IMR-90 (cell line): Measurements from ENCODE around the gene RAD51B. TPM values are rescaled to one million over a fixed set of nuclear protein-coding genes. Genes with fewer than 3 reads are reported as not detected.

Source experiments
- ATAC-seq: fragments of 200-7000 bp; cut with Tn5 transposase; 2 replicates; pipeline ENCODE4 v1.9.1; 2020; ENCODE audit warnings: low read depth, mild to moderate bottlenecking, moderate library complexity
- BruUV-seq: library from RNA; stranded (reverse); fragments of 400-500 nt; replicated peaks from 2 replicates; lab custom pipeline; 2021; lab: Mats Ljungman, UMichigan
- CTCF ChIA-PET: fragments of 300-600 bp; formaldehyde crosslinking; extraction: SDS; loops from one replicate; lab custom pipeline; 2021; ENCODE audit warnings: antibody characterized with exemption; lab: Yijun Ruan, JAX
- POLR2A ChIA-PET: fragments of 300-600 bp; sonication (Branson Sonifier 250); formaldehyde crosslinking; loops from one replicate; lab custom pipeline; 2022; ENCODE audit warnings: antibody characterized with exemption; ENCODE audit not compliant: unreplicated experiment; lab: Charles Lee
- DNase-seq: peaks from one replicate; pipeline ENCODE4 v3.0.0; 2013
- H2AFZ ChIP-seq: replicated peaks from 2 replicates; pipeline ENCODE3; 2013; ENCODE audit warnings: low read length, mild to moderate bottlenecking; ENCODE audit not compliant: poor library complexity
- H2AK5ac ChIP-seq: 2 replicates; pipeline ENCODE4 v1.6.1; 2013; ENCODE audit warnings: low read depth, low read length, inconsistent platforms
- H2AK9ac ChIP-seq: replicated peaks from 2 replicates; pipeline ENCODE3; 2013; ENCODE audit warnings: mild to moderate bottlenecking, low read depth, low read length, moderate library complexity; ENCODE audit not compliant: poor library complexity
- H2BK120ac ChIP-seq: 2 replicates; pipeline ENCODE4 v1.6.1; 2013; ENCODE audit warnings: low read depth, low read length, inconsistent platforms
- H2BK15ac ChIP-seq: 3 replicates; pipeline ENCODE4 v1.6.1; 2013; ENCODE audit warnings: low read depth, low read length, inconsistent platforms
- H2BK20ac ChIP-seq: 2 replicates; pipeline ENCODE4 v1.6.1; 2013; ENCODE audit warnings: low read depth, mild to moderate bottlenecking, inconsistent platforms, low read length, moderate library complexity
- H2BK5ac ChIP-seq: 2 replicates; pipeline ENCODE4 v1.6.1; 2013; ENCODE audit warnings: mild to moderate bottlenecking, low read depth, low read length, inconsistent platforms; ENCODE audit not compliant: poor library complexity, severe bottlenecking
- H3K14ac ChIP-seq: replicated peaks from 2 replicates; pipeline ENCODE4 v1.6.1; 2013; ENCODE audit warnings: low read depth, low read length, inconsistent platforms
- H3K18ac ChIP-seq: 2 replicates; pipeline ENCODE4 v1.6.1; 2013; ENCODE audit warnings: low read depth, low read length, control low read depth
- H3K23ac ChIP-seq: 2 replicates; pipeline ENCODE4 v1.6.1; 2013; ENCODE audit warnings: low read depth, low read length, inconsistent platforms
- H3K27ac ChIP-seq: 2 replicates; pipeline ENCODE4 v1.5.1; 2013; ENCODE audit warnings: mild to moderate bottlenecking, control low read depth, low read length; ENCODE audit not compliant: insufficient read depth
- H3K27me3 ChIP-seq: 2 replicates; pipeline ENCODE4 v1.6.1; 2013; ENCODE audit warnings: low read length; ENCODE audit not compliant: control insufficient read depth, insufficient read depth
- H3K36me3 ChIP-seq: 2 replicates; pipeline ENCODE4 v1.6.1; 2013; ENCODE audit warnings: low read length, mixed read lengths; ENCODE audit not compliant: control insufficient read depth, insufficient read depth
- H3K4ac ChIP-seq: 2 replicates; pipeline ENCODE4 v1.6.1; 2013; ENCODE audit warnings: low read depth, low read length, inconsistent platforms
- H3K4me1 ChIP-seq: 2 replicates; pipeline ENCODE4 v1.6.1; 2013; ENCODE audit warnings: low read length, mixed read lengths; ENCODE audit not compliant: control insufficient read depth, insufficient read depth
- H3K4me2 ChIP-seq: 2 replicates; pipeline ENCODE4 v1.6.1; 2013; ENCODE audit warnings: low read depth, mild to moderate bottlenecking, control low read depth, low read length, moderate library complexity
- H3K4me3 ChIP-seq: 2 replicates; pipeline ENCODE4 v1.5.1; 2013; ENCODE audit warnings: low read depth, mild to moderate bottlenecking, control low read depth, low read length, moderate library complexity; ENCODE audit not compliant: insufficient read depth
- H3K56ac ChIP-seq: 2 replicates; pipeline ENCODE4 v1.6.1; 2013; ENCODE audit warnings: low read length, inconsistent platforms; ENCODE audit not compliant: insufficient read depth; ENCODE audit errors: extremely low read depth
- H3K79me1 ChIP-seq, 2 experiments: 2 replicates each; pipeline ENCODE4 v1.6.1; 2013; ENCODE audit warnings: low read length in 2 of 2, inconsistent platforms in 1 of 2, low read depth in 1 of 2
- H3K9ac ChIP-seq: 2 replicates; pipeline ENCODE4 v1.6.1; 2013; ENCODE audit warnings: low read depth, low read length, control low read depth
- H3K9me1 ChIP-seq: 2 replicates; pipeline ENCODE4 v1.6.1; 2013; ENCODE audit warnings: low read length, inconsistent platforms; ENCODE audit not compliant: insufficient read depth
- H3K9me3 ChIP-seq: 2 replicates; pipeline ENCODE4 v1.6.1; 2013; ENCODE audit warnings: low read length; ENCODE audit not compliant: control insufficient read depth, insufficient read depth
- H4K20me1 ChIP-seq: 2 replicates; pipeline ENCODE4 v1.6.1; 2013; ENCODE audit warnings: low read length, inconsistent platforms; ENCODE audit not compliant: insufficient read depth
- H4K5ac ChIP-seq: 2 replicates; pipeline ENCODE4 v1.6.1; 2013; ENCODE audit warnings: mild to moderate bottlenecking, low read depth, low read length, control low read depth
- H4K8ac ChIP-seq, 2 experiments: 2 replicates each; pipeline ENCODE4 v1.6.1; 2013; ENCODE audit warnings: low read depth in 2 of 2, low read length in 2 of 2, control low read depth in 1 of 2, inconsistent platforms in 1 of 2
- H4K91ac ChIP-seq: 2 replicates; pipeline ENCODE4 v1.6.1; 2013; ENCODE audit warnings: low read depth, low read length, inconsistent platforms; ENCODE audit not compliant: insufficient read depth
- BHLHE40 ChIP-seq: fragments of 150-350 bp; IDR thresholded peaks from 2 replicates; pipeline ENCODE4 v1.6.1; 2016; ENCODE audit warnings: mild to moderate bottlenecking, low read depth, low read length
- CEBPB ChIP-seq: IDR thresholded peaks from 2 replicates; pipeline ENCODE4 v1.6.1; 2012; ENCODE audit warnings: low read depth, low read length, improper control_type of control experiment
- CHD1 ChIP-seq: IDR thresholded peaks from 2 replicates; pipeline ENCODE4 v1.6.1; 2012; ENCODE audit warnings: low read depth, low read length, improper control_type of control experiment
- FOS ChIP-seq: fragments of 150-350 bp; IDR thresholded peaks from 2 replicates; pipeline ENCODE4 v1.6.1; 2016; ENCODE audit warnings: low read depth, low read length
- MAFK ChIP-seq: IDR thresholded peaks from 2 replicates; pipeline ENCODE4 v1.6.1; 2012; ENCODE audit warnings: low read depth, low read length, improper control_type of control experiment
- MAZ ChIP-seq: IDR thresholded peaks from 2 replicates; pipeline ENCODE4 v1.6.1; 2012; ENCODE audit warnings: low read depth, mild to moderate bottlenecking, low read length, improper control_type of control experiment, moderate library complexity, borderline replicate concordance
- MXI1 ChIP-seq: IDR thresholded peaks from 2 replicates; pipeline ENCODE4 v1.6.1; 2012; ENCODE audit warnings: low read depth, mild to moderate bottlenecking, low read length, moderate library complexity, borderline replicate concordance
- NFE2L2 ChIP-seq: fragments of 150-350 bp; IDR thresholded peaks from 2 replicates; pipeline ENCODE4 v1.6.1; 2016; ENCODE audit warnings: low read depth, mild to moderate bottlenecking, low read length
- POLR2A ChIP-seq: IDR thresholded peaks from 2 replicates; pipeline ENCODE4 v1.6.1; 2012; ENCODE audit warnings: mild to moderate bottlenecking, low read depth, low read length
- RAD21 ChIP-seq: IDR thresholded peaks from 2 replicates; pipeline ENCODE4 v1.6.1; 2012; ENCODE audit warnings: low read length, improper control_type of control experiment
- RCOR1 ChIP-seq: IDR thresholded peaks from 2 replicates; pipeline ENCODE4 v1.6.1; 2012; ENCODE audit warnings: mild to moderate bottlenecking, low read length, improper control_type of control experiment; ENCODE audit not compliant: insufficient replicate concordance
- RFX5 ChIP-seq: IDR thresholded peaks from 2 replicates; pipeline ENCODE4 v1.8.0; 2012; ENCODE audit warnings: low read depth, mild to moderate bottlenecking, low read length, moderate library complexity
- SMC3 ChIP-seq: fragments of 150-350 bp; IDR thresholded peaks from 2 replicates; pipeline ENCODE4 v1.6.1; 2016; ENCODE audit warnings: low read depth, mild to moderate bottlenecking, antibody characterized with exemption, low read length, moderate library complexity
- USF2 ChIP-seq: fragments of 150-350 bp; IDR thresholded peaks from 2 replicates; pipeline ENCODE4 v1.6.1; 2017; ENCODE audit warnings: mild to moderate bottlenecking, antibody characterized with exemption, low read length, low read depth
- WGBS, 2 experiments: methylation state at CpG; one replicate each; pipeline versions ENCODE4 v1.1.5 to v1.1.7; 2013; ENCODE audit warnings: missing lambda C conversion rate in 2 of 2; ENCODE audit not compliant: insufficient read length in 1 of 2; ENCODE audit errors: extremely low coverage in 2 of 2; 5-methylcytosine and 5-hydroxymethylcytosine counted together
- dilution Hi-C: fragments of 300-500 bp; cut with HindIII; formaldehyde crosslinking; loops from one replicate; pipeline ENCODE4 v1.14.3; 2018; ENCODE audit warnings: low sequenced_read_pairs; ENCODE audit not compliant: unreplicated experiment
- in situ Hi-C: fragments of 300-500 bp; cut with MboI; formaldehyde crosslinking; loops from 3 replicates; pipeline ENCODE4 v1.14.3; 2019; ENCODE audit warnings: low sequenced_read_pairs, inconsistent platforms, mixed read lengths
- intact Hi-C: fragments of 100-400 bp; cut with micrococcal nuclease; formaldehyde crosslinking; loops from 2 replicates; pipeline ENCODE4 v1.10.0; 2022
- polyA plus RNA-seq, 3 experiments: library from polyadenylated mRNA; depleted of rRNA; stranded (reverse); fragments of >200 nt; gene quantifications; 2 replicates each; pipeline ENCODE4 v1.2.3, GENCODE V29; 2012; ENCODE audit warnings: low replicate concordance in 1 of 3
- total RNA-seq: library from RNA; depleted of rRNA; stranded (reverse); fragments of >200 nt; gene quantifications from 2 replicates; pipeline ENCODE4 v1.2.3, GENCODE V29; 2012
- TF ChIP-seq, protein P1 (sequence below): conservative IDR thresholded peaks from 2 replicates; pipeline ENCODE4 v1.5.1; 2012; ENCODE audit warnings: mild to moderate bottlenecking, low read depth, low read length, improper control_type of control experiment
- TF ChIP-seq, protein P2 (sequence below): fragments of 150-350 bp; IDR thresholded peaks from 2 replicates; pipeline ENCODE4 v1.6.1; 2016; ENCODE audit warnings: low read depth, mild to moderate bottlenecking, low read length, moderate library complexity, borderline replicate concordance

Gene RAD51B
- total and polyA plus RNA-seq, 2 of the 4 experiments (the other 2 are of a cell fraction): 5.1 to 18.8 TPM

- peak overlapping the region; percentile 6; the same call in 1 of the 3 replicates for H2BK15ac ChIP-seq
- POLR2A ChIA-PET: no interaction called here
- BruUV-seq: no TSS peak
- peak overlapping the region; percentile 23; the same call in 1 of the 2 replicates for H3K14ac ChIP-seq
- no peaks in the 10 kb centered on the region for H4K20me1 ChIP-seq
- no peak overlapping the region for H4K8ac ChIP-seq
- no peak overlapping the region for H3K27ac ChIP-seq
- intact Hi-C loops: no loop called here
- no peak overlapping the region for H3K4me3 ChIP-seq
- peak overlapping the region; percentile 59; the same call in 1 of the 2 replicates for H3K23ac ChIP-seq
- no peak overlapping the region for H3K56ac ChIP-seq
- no peaks in the 10 kb centered on the region for H3K9me1 ChIP-seq
- peak overlapping the region; percentile 74 for H3K4ac ChIP-seq
- H2BK5ac ChIP-seq: no peak overlapping the region
- peak overlapping the region; percentile 37; the same call in 1 of the 2 replicates for H3K18ac ChIP-seq
- H4K91ac ChIP-seq: no peak overlapping the region
- peak overlapping the region; percentile 4 for H2AK9ac ChIP-seq
- H3K36me3 ChIP-seq: no peaks in the 10 kb centered on the region
- DNase-seq: no peak
- H4K5ac ChIP-seq: no peak overlapping the region
- H2AK5ac ChIP-seq: peak overlapping the region; percentile 9; the same call in 1 of the 2 replicates
- H3K9me3 ChIP-seq: no peaks in the 10 kb centered on the region
- in situ Hi-C loops: no loop called here
- H2BK20ac ChIP-seq: 0 out of 2 replicates have a peak overlapping the region, but pooled peaks have one; percentile 48
- no peaks in the 10 kb centered on the region for H3K27me3 ChIP-seq
- no peak overlapping the region for H3K9ac ChIP-seq
- TF ChIP-seq CHD1 (no peak), MXI1 (no peak), CEBPB (no peak), MAFK (no peak), RAD21 (no peak), SMC3 (no peak), MAZ (no peak), NFE2L2 (no peak), RFX5 (no peak), USF2 (no peak), FOS (no peak), RCOR1 (no peak), BHLHE40 (no peak), POLR2A (no peak)
- TF ChIP-seq, protein P1, sequence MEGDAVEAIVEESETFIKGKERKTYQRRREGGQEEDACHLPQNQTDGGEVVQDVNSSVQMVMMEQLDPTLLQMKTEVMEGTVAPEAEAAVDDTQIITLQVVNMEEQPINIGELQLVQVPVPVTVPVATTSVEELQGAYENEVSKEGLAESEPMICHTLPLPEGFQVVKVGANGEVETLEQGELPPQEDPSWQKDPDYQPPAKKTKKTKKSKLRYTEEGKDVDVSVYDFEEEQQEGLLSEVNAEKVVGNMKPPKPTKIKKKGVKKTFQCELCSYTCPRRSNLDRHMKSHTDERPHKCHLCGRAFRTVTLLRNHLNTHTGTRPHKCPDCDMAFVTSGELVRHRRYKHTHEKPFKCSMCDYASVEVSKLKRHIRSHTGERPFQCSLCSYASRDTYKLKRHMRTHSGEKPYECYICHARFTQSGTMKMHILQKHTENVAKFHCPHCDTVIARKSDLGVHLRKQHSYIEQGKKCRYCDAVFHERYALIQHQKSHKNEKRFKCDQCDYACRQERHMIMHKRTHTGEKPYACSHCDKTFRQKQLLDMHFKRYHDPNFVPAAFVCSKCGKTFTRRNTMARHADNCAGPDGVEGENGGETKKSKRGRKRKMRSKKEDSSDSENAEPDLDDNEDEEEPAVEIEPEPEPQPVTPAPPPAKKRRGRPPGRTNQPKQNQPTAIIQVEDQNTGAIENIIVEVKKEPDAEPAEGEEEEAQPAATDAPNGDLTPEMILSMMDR: no peak
- TF ChIP-seq, protein P2, sequence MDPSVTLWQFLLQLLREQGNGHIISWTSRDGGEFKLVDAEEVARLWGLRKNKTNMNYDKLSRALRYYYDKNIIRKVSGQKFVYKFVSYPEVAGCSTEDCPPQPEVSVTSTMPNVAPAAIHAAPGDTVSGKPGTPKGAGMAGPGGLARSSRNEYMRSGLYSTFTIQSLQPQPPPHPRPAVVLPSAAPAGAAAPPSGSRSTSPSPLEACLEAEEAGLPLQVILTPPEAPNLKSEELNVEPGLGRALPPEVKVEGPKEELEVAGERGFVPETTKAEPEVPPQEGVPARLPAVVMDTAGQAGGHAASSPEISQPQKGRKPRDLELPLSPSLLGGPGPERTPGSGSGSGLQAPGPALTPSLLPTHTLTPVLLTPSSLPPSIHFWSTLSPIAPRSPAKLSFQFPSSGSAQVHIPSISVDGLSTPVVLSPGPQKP: no peak
- dilution Hi-C loops: no loop called here
- peak overlapping the region; percentile 46 for H2BK120ac ChIP-seq
- no peak for ATAC-seq
- no peaks in the 10 kb centered on the region for H3K79me1 ChIP-seq
- H3K4me2 ChIP-seq: no peak overlapping the region
- CTCF ChIA-PET: no interaction called here
- 90% methylated on average over 7 of the region's 10 CpGs; no CpG with 5 or more reads in 1 of the 2 experiments for WGBS, 2 experiments
- H2AFZ ChIP-seq: no peak overlapping the region
- H3K4me1 ChIP-seq: peaks cover 11% of the 10 kb centered on the region
Observed at GRCh38 chr14:68561531-68562007, 742.0 kb downstream of the RAD51B start.
